Stimulated activated CD4-positive, alpha-beta T cell treated with anti-CD3 and anti-CD28 coated beads, Interleukin-2, amount 100 ng/mL, for 48 hours (primary cell): ENCODE measurements around the gene NCMAP.
"Not testable (repeated sequence)": the region's sequence is repeated elsewhere in the genome, so short reads cannot be mapped to it uniquely, and the experiment has no call there.

Experiments used
- DNase-seq, 2 donors: peaks; one replicate each; pipeline ENCODE4 v3.0.0-alpha.2; 2020

The NCMAP gene

GRCh38 chr1:24555591-24556413 lies at the start of gene NCMAP:
NCMAP (plus strand) TSS chr1:24556087; CDS start chr1:24595431, 39,344 bp downstream.
- no peak for DNase-seq

- DNase-seq: no peak
These were observed 49.1 kb upstream of the NCMAP start for GRCh38 chr1:24506691-24507381.

- no peak for DNase-seq
These were observed 48.5 kb upstream of the NCMAP start for GRCh38 chr1:24507405-24507804.

GRCh38 chr1:24508911-24509310 lies 47.0 kb upstream of the NCMAP start:
- no peak for DNase-seq

DNA sequence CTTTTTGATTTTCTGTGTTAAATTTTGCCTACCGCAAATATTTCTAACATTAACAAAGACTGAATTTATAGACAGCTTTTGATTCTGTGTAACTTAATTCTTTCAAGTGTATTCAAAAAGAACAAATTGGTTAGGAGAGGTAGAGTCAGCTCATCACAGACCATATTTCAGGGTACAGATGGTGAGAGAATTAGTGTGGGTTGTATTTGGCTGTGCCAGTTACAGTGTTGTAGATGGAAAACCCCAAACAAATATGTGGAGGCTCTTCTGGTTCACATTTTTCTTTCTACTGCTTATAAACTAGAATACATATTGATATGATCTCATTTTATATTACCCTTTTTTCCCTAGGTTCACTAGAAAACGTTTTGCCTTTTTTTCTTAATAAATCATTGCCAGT lies 42.2 kb upstream of the NCMAP start:
- DNase-seq: no peak

DNA sequence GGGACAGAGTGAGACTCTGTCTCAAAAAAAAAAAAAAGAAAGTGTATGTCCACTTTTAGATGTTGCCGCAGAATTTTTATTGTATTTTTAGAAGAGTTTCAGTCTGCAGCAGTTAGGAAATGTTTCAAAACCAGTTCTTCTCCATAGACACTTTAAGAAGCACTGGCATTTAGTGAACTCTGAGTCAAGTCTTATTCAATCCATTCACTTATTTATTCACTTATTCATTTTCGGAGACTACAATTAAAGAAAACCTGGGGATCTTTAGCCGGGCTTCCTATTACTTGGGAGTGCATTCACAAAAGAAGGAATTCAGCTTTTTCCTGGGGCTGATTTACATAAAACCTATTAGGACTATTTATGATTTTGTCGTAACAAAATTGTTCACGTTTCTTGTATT lies 40.9 kb upstream of the NCMAP start:
- no peak for DNase-seq

GRCh38 chr1:24515671-24516209 lies 40.1 kb upstream of the NCMAP start:
- DNase-seq: not testable (repeated sequence)

DNA sequence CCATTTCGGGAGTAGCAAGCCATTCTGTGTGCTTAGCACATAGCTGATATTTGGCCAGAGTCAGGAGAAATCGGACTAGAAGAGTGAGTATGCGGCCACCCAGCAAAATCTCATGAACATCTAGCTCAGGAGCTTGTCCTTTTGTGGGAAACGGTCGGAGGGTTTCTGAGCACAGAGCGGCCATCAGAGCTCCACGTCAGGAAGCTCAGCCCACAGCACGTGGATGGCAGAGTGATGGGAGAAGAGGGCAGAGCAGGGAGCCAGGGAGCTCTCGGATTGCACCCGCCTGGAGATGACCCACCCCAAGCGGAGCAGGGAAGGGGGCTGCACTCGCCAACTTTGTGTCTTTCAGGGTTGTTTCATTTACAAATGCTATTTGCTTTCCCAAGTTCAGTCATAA lies 39.4 kb upstream of the NCMAP start:
- DNase-seq: no peak

GRCh38 chr1:24517898-24518297 lies 38.0 kb upstream of the NCMAP start:
- no peak for DNase-seq

DNA sequence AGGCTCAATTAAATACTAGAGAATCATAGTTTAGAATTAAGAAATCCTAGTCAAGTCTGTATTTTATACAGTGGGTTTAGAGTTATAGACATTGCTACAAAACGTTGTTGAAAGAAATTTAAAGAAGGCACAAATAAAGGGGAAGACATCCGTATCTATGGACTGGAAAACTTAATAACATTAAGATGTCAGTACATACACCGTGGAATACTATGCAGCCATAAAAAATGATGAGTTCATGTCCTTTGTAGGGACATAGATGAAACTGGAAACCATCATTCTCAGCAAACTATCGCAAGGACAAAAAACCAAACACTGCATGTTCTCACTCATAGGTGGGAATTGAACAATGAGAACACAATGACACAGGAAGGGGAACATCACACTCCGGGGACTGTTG lies 35.6 kb upstream of the NCMAP start:
- not testable (repeated sequence) for DNase-seq

DNA sequence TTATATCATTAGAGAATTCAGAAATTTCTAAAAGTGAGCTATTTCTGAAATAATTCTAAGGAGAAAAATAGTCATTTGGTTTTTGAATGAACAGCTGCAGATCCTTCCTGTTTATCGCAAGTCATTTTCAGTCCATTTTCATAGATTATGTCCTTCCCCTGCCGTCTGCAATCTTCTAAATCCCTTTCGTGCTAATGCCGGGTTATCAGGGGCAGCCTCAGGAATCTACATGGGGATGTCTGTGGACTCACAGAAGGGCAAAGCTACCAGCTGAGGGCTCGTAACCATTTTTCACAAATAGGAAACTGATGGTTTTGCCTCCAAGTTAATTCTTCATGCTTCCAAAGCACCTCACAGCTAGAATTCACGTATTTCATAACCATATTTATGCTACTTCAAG lies 30.3 kb upstream of the NCMAP start:
- no peak for DNase-seq

DNA sequence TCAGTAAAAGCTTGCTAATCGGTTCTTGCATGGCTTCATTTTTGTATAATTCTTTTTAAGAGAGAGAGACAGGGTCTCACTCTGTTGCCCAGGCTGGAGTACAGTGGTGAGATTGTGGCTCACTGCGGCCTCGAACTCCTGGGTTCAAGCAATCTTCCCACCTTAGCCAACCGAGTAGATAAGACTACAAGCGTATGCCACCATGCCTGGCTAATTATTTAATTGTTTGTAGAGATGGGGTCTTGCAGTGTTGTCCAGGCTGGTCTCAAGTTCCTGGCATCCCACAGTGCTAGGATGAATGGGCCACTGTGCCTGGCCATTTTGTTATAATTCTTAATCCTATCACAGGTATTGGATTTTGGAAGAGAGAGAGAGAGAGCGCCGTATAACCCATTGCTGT lies 29.8 kb upstream of the NCMAP start:
- DNase-seq: no peak

DNA sequence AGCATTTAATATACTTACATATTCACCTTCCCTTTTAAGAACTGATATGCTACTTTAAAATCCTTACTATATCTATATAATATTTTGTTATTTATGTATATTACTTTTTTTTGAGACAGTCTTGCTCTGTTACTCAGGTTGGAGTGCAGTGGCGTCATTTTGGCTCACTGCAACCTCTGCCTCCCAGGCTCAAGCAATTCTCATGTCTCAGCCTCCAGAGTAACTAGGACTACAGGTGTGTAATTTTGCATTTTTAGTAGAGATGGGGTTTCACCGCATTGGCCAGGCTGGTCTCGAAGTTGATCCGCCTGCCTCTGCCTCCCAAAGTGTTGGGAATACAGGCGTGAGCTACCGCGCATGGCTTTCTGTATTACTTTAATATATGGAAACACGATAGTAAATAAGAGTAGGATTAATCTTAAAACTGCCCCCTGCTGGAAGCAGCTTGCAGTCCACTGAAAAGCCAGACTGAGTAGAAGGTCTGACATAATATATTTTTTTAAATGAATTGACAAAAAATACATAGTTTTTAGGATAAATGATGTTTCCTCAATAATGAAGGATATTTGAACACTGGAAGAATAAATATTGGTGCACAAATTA lies 28.8 kb upstream of the NCMAP start:
- peak in 1 of 2 donors; percentile 45 for DNase-seq

DNA sequence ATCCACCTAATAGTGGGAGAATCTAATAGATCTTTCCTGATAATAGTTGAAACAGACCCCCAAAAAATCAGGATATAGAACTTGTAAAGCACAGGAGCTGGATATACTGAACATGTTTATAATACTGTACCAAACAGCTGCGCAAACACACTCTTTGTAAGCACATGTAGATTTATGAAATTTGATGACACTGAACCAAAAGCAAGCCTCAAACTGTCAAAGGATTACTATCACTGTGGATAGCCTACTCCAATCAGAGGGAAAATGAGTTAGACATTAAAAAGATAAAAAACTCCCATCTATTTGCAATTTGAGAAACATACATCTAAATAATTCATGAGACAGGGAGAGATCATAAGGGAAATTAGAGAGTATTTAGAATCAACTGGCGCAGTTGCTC lies 27.1 kb upstream of the NCMAP start:
- DNase-seq: no peak

GRCh38 chr1:24529292-24529691 lies 26.6 kb upstream of the NCMAP start:
- not testable (repeated sequence) for DNase-seq

GRCh38 chr1:24535021-24535424 lies 20.9 kb upstream of the NCMAP start:
- peak; percentile 50 to 52 for DNase-seq

GRCh38 chr1:24535778-24536177 lies 20.1 kb upstream of the NCMAP start:
- DNase-seq: no peak

GRCh38 chr1:24536391-24536840 lies 19.5 kb upstream of the NCMAP start:
- DNase-seq: peak; percentile 39 to 59

DNA sequence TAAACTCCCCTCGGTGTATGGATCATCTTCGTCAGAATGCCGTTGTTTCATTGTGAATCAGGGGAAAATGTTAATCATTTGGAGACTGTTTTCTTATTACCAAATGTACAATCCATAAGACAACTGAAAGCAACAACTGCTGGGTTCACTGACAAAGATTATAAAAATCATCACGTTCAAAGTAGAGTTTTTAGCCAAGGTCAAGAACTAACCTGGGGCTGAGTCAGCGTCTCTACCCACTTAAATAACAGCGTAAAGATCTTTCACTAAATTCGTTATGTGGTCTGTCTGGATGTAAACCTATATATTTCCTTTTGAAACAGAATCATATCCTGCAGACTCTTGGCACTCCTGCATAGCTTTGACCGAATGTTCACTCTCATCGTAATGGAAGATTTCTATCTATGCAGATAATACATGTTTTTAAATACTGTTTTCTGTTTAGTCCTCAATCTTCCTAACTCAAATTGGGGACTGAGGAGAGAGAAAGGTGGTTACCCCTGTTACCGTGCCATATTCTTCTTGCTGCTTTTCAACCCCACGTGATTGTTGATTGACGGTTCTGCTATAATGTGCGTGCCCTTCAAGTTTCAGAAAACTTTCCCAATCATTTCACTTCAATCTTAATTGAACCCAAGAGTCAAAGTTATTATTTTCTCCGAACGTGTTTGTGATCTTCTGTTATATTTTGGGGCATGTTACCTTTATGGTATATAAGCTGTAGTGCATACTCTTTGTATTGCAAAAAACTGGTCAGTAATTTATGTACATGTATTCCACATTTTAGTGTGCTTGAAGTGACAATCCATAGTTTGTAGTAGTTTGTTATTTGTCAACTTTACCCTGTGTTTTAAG lies 15.6 kb upstream of the NCMAP start:
- DNase-seq: no peak

GRCh38 chr1:24540906-24541710 lies 14.8 kb upstream of the NCMAP start:
- DNase-seq: no peak

- peak in 1 of 2 donors; percentile 46 for DNase-seq
These were observed 14.1 kb upstream of the NCMAP start for GRCh38 chr1:24541711-24542346.
